RCC 7860 (cell line): ENCODE measurements around the gene GPA33.
"Not testable (repeated sequence)": the region's sequence is repeated elsewhere in the genome, so short reads cannot be mapped to it uniquely, and the experiment has no call there.

Source experiments
- DNase-seq: peaks from one replicate; pipeline ENCODE4 v3.0.0-alpha.2; 2015; ENCODE audit warnings: low spot score
- FAIRE-seq: peaks from 2 replicates; lab custom pipeline; 2012; peaks lifted over from hg19 to GRCh38; lab: Jason Lieb, UNC

GPA33 gene

DNA sequence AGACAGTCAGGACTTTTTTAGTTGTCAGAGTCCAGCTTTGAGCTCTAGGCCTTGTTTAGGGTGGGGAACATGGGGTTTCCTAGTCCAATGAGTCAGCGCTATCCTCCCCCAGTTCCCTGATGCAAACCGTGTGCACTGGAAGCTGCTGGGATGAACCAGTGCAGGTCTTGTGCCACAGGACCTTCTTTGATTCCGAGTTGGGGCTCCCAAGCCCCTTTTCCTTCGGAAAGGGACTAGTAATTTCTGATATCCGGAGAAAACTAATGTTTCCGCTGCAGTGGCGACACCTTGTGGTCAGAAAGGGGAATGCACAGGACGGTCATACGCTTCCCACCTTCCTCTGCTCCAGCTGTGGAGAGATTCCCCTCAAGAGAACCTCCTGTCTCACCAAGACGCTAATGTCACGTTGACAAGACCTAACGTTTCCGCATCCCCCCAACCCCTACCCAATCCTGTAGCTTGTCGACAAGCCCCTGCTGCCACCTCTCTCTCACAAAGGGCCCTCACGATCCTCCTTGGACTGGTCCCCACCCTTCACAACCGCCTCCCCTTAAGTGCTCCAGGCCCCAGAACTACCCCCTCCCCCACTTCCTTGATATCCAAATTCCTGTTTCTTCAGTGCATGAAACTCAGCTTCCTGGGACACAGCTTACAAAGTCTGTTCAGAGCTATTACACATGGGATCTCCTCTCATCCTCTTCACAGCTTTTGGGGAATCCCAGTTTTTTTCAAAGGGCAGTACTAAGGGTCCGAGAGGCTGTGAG lies 30.9 kb downstream of the GPA33 start:
- peak; percentile 49 for DNase-seq
- no peak for FAIRE-seq

DNA sequence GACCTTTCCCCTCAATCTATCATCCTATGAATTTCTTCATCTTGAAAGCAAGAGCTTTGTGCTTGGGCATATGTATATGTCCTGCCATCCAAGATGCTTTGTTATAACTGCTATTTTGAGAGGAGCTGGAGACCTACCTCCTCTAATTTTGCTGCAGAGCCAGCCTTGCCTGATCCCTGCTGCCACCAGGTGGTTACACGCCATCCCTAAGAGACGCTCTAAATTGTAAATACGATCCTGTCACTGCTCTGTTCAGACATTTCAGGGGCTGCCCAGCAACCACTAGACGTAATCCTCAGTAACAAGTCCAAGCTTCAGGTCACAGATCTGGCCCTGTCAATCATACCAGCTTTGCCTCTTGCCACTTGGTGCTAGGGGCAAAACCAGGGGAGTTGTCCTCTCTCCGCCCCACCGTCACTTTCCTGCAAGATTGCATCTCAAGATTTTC lies 32.9 kb downstream of the GPA33 start:
- no peak for FAIRE-seq

DNA sequence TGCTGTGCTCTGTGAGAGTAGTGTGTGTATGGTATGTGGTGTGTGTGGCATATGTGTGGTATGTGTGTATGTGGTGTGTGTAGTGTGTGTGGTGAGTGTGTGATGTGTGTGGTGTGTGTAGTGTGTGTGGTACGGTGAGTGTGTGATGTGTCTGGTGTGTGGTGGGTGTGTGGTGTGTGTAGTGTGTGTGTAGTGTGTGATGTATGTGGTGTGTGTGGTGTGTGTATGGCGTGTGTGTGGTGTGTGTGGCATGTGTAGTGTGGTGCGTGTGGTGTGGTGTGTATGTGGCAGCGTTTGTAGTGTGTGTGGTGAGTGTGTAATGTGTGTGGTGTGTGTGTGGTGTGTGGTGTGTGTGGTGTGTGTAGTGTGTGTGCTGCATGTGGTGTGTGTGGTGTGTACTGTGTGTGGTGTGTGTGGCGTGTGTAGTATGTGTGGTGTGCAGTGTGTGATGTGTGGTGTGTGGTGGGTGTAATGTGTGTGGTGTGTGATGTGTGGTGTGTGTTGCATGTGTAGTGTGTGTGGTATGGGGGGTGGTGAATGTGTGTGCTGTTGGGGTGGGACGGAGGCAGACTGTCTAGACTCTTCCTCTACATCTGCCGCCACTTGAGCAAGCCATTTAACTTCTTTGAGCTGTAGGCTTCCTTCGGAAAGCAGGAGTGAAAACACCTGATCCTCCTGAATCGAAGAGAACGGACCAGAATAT lies 33.5 kb downstream of the GPA33 start:
- no peak for FAIRE-seq
- no peak for DNase-seq

More for the DNA sequence above, 32.9 kb downstream of the GPA33 start:
- peak; percentile 61 for DNase-seq

DNA sequence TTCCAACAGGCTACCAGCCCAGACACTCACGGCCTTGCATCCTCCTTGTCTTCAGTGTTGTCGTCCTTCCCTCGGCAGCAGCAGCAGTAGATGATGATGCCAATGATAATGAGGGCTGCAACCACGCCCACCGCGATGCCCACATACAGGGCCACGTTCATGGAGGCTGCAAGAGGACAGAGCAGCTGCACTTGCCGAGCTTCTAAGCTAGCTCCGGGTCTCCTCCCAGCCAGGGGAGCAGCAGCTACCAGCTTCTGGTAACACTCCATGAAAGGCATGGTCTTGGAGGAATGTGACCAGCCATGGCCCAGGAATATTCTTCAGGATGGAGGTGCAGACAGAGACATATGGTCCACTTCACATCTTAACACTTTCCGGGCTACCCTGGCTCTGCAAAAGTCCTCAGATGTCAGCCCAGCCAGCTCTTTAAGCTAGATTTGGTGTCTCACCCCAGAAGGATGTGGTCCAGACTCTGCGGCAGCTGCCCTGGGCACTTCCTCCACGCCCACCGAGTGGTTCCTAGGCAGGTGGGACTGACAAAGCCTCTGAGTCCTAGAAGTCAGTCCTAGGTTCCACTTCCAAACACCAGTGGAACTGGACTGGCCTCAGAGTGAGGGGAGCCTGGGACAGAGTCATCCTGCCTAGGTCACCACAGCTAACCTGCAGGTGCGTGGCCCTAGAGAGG lies 35.1 kb downstream of the GPA33 start:
- FAIRE-seq (no peak), DNase-seq (peak; percentile 14)

DNA sequence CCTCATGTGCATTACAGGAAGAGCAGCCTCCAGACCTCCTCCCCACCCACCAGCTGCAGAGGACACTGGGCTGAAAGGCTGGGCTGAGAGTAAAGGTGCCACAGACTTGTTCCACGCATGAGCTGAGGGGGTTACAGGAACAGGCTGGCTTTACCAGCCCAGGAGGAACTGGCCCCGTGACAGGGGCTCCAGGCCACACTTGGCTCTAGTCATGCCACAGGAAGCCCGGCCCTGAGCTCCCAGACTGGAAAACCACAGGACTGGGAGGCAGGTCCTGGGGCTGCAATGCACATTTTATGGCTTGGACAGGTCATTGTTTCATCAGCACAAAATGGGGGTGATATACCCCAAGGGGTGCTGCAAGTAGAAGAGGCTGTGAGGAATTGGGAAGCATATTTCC lies 35.6 kb downstream of the GPA33 start:
- DNase-seq (peak; percentile 27), FAIRE-seq (no peak)

DNA sequence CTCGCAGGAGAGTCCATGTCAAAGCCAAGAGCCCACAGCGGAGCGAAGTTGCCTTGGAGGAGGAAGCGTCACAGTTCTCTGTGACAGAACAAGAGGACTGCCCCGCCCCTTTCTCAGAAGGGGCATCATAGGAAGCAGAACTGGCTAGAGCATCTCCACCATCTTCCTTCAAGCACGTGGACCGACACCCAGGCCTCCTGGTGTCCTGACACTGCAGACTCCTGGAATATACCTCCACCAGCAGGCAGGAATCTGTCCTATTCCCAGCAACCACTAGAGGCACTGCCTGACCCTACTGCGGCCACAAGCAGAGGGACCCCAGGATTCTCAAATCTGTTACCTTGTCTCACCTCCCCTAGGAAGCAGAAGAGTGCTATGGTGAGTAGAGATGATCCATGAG lies 37.8 kb downstream of the GPA33 start:
- DNase-seq (no peak), FAIRE-seq (no peak)

DNA sequence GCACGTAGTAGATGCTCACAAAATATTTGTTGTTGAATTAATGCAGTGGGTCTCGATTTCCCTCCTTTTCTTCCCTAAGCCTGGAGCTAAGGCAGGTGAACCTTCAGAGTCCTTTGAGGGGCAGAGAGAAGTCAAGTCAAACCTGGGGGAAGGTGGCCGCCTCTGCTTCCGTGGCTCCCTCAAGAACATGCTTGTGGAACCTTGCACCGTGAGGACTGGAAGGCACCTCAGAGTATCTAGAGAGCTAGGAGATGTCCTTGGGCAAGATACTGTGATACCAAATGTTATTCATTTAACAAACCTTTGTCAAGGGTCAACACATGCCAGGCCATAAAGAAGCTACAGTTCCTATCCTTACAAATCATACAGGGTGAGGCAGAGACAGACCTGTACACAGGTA lies 38.3 kb downstream of the GPA33 start:
- FAIRE-seq = no peak
- DNase-seq = no peak

DNA sequence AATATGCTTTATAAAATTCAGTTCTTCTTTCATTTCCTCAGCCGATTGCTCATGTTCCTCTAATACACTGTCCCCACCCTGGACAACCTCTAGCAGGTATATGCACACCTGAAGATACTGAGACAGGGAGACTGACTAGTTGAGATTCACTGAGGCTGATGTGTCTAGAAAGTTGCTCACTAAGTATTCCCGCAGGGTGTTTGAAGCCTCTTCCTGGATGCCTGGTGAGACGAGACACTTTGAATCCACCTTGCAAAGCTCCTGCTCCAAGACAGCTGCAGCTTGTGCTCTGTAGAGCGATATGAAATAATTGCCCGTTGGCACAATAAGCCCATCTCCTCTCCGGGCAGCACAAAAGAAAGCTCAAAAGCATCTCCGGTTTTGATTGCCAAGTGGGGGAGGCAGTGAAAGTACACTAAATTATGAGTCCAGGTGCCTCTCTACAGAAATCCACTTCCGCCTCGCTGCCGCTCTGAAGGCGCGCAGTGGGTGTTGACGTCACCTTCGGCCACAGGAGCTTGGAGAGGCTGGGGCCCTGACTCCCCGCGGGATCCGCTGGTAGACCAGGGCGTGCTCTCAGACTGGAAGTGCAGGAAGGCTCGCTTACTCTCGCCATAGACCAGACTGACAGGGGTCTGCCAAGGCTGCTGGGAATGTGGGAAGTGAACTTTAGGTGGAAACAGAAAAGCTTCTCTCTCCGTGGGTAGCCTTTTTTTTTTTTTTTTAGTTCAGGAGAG lies 46.3 kb downstream of the GPA33 start:
- DNase-seq = no peak
- FAIRE-seq = no peak

DNA sequence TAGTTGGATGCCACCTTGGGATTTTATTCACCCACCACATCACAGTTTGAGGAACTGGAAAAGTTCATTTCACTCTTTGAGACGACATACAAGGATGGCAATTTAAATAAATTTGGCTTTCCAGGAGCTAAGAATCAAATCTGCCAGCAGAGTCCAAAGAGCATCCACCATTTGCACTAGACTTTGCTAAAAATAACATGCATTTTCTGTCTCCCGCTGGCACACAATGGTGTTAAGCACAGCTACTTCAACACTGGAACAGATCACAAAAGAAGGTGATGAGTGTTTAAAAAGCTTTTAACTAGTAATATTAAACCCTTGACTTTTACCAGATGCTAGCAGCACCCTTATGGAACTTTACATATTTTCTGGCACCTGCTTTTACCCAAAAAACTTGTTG lies 56.5 kb downstream of the GPA33 start:
- no peak for FAIRE-seq

DNA sequence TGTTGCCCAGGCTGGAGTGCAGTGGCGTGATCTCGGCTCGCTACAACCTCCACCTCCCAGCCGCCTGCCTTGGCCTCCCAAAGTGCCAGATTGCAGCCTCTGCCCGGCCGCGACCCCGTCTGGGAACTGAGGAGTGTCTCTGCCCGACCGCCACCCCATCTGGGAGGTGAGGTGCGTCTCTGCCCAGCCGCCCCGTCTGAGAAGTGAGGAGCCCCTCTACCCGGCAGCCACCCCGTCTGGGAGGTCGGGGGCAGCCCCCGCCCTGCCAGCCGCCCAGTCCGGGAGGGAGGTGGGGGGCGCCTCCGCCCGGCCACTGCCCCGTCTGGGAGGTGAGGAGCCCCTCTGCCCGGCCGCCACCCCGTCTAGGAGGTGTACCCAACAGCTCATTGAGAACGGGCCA lies 60.6 kb downstream of the GPA33 start:
- DNase-seq, FAIRE-seq: not testable (repeated sequence)

More for the DNA sequence above, 56.5 kb downstream of the GPA33 start:
- no peak for DNase-seq

DNA sequence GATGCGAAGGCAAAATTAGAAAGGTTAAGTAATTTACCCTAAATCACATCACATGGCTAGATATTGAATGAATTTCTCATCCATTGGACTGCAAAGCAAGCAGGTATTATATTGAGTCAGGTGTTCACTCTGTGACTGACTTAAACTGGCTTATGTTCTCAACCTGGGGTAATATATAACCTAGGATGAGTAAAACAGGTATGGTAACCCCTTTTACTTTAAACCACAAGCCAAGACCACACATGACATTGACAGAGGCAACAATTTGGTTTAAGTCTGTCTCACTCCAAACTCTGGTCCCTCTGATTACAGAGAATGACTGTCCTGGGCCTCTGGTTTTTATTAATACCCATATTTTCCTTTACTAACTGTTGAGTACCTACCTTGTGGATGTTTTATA lies 67.8 kb downstream of the GPA33 start:
- DNase-seq (no peak), FAIRE-seq (no peak)

DNA sequence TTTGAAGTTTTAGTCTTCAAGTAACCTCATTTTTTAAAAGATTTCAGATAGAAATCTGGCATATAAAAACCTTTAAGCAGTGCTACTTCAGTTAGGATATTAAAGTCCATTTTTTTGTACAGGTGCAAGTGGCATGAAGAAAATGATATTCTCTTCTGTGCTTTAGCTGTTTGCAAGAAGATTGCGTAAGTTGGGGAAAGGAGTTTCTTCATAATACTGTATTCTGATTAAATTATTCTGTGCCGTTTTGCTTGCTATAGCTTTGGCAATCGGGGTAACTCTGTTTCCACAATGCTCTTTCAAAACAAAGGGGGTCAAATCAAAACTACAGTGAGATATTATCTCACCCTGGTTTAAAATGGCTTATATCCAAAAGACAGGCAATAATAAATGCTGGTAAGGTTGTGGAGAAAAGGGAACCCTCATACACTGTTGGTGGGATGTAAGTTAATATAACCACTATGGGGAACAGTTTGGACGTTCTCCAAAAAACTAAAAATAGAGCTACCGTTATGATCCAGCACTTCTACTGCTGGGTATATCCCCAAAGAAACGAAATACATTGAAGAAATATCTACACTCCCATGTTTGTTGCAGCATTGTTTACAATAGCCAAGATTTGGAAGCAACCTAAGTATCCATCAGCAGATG lies 74.0 kb downstream of the GPA33 start:
- DNase-seq (no peak), FAIRE-seq (no peak)

DNA sequence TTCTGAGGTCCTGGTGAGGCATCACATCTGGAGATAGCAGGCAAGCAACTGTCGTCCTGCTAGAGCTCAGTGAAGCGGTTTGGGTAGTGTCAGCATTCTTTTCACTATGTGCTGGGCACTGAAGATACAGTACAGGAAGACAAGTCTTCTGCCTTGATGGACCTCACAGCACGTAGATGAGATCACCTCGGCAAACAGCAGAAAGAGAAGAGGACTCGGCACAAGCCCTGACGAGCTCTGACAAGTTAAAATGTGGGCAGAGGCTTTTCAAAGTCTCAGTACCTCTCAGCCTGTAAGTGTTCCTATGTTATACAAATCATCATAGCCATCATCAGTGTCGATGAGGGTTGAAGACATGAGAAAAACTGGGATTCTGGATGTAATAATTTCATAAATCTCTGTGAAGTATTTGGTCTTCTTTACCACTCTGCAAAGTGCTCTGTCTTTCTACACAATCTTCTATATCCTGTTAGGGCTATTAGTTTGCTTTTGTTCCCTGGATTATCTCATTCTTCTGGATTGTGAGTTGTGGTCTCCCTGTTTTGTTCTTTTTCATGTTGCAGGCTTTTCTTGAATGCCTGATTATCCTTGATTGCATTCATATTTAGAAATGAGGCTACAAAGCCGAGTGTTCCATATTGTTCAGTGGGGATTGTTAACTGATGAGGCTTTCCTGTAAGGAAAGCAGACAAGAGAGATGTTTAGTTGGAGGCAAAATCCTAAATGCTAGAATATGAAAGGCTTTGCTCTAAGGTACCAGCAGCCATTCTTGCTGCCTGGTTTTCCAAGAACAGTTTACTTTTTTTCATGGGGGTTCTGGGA lies 76.9 kb downstream of the GPA33 start:
- DNase-seq = no peak
- FAIRE-seq = no peak

DNA sequence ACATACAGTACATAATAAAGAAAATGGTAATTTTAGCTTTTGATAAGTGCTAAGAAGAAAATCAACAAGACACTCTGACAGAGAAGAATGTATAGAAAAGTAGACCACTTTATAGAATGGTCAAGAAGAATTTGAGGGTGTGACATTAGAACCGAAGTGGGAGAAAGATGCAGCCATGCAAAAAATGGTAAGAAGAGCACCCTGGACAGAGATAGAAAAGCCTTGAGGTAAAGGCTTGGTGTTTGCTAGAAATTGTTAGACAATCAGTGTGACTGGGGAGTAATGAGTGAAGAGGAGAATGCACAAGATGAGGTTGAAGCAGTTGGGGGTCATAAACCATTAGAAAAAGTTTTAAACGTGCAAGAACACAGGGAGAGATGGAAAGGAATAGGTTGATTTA lies 77.6 kb downstream of the GPA33 start:
- no peak for FAIRE-seq
- no peak for DNase-seq

DNA sequence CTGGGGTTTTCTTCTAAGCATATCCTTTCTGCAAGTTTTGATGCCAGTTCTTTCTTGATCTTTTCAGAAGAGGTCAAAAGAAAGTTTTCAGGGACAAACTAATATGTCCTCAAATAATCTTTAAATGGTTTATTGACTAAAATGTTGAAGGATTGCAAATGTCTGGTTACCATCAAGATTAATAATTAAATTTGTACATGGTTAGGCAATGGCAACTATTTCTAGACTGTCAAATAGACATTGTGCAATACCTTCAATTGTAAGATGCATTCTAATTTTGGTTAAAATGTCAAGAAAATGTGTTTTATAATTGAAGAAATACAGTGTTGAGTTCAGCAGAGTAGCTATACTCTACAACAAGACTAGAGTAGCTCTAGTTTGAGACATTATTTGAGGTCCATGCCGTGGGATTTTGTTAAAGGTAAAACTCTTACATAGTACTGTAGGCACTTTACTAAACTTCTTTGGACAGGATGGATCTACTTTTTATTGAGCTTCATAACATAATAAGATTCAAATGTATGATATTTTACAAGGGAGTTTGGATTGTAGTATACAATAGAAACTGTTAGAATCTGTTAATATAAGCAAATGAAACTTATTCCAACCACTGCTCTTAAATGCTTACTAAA lies 78.5 kb downstream of the GPA33 start:
- no peak for DNase-seq
- FAIRE-seq = no peak

DNA sequence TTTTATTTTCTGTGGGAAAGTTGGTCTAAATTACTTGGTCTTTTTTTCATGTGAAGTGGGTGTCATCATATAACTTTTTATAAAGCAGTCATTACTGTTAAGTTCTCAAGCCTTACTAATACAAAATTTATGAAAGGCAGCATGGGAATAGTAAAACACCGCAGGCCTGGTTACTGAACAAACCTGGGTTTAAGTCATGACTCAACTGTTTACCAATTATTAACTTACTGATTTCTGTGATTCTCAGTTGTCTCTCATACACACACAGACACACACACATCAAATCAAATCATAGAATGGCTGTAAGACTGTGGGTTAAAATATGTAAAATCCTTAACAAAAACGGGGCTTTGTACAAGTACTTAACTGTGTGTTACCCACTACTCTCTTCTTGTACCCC lies 86.5 kb downstream of the GPA33 start:
- peak; percentile 95 for FAIRE-seq
- peak; percentile 63 for DNase-seq
